Body of pancreas (tissue), 4 donors: Measurements from ENCODE around the gene ARHGAP29. TPM values are rescaled to one million over a fixed set of nuclear protein-coding genes. Genes with fewer than 3 reads are reported as not detected.

Source experiments
- ATAC-seq: fragments of 150-250 bp; one replicate; pipeline ENCODE4 v1.9.1; 2016
- DNase-seq, 4 donors: peaks; one replicate each; pipeline ENCODE4 v3.0.0-alpha.2; 2019
- H3K27ac ChIP-seq, 4 donors: fragments of 200-600 bp; sonication (generic); 1 replicate in 3 of 4; 2 replicates in 1 of 4; pipeline versions ENCODE4 v1.5.1 to v1.6.1; 2016 to 2019; ENCODE audit warnings: mild to moderate bottlenecking in 1 of 4, mixed read lengths in 1 of 4, moderate library complexity in 1 of 4
- H3K27me3 ChIP-seq, 2 donors: fragments of 200-600 bp; sonication (generic); one replicate each; pipeline ENCODE4 v1.6.0; 2016; ENCODE audit warnings: mild to moderate bottlenecking in 1 of 2
- H3K36me3 ChIP-seq, 2 donors: fragments of 200-600 bp; sonication (generic); replicated peaks in 1 of 2; 2 replicates each; pipeline ENCODE4 v1.5.1; 2016; ENCODE audit warnings: low read depth in 2 of 2; ENCODE audit not compliant: insufficient read depth in 1 of 2
- H3K4me1 ChIP-seq: fragments of 200-600 bp; sonication (generic); one replicate; pipeline ENCODE4 v1.6.0; 2016
- H3K4me3 ChIP-seq, 2 donors: fragments of 200-600 bp; sonication (generic); 1 replicate in 1 of 2; 2 replicates in 1 of 2; pipeline ENCODE4 v1.5.1; 2016 to 2019
- H3K9me3 ChIP-seq, 3 donors: fragments of 200-600 bp; sonication (generic); 1 replicate in 2 of 3; 2 replicates in 1 of 3; pipeline ENCODE4 v1.5.1; 2016
- CTCF ChIP-seq, 7 experiments: fragments of 450-650 bp in 4 of 7; fragments of 200-600 bp in 3 of 7; sonication (generic) in 3 of 7; IDR thresholded peaks; one replicate each; pipeline ENCODE4 v1.5.1; 2016 to 2019; ENCODE audit warnings: antibody characterized with exemption in 7 of 7
- POLR2A ChIP-seq, 3 donors: fragments of 450-650 bp; IDR thresholded peaks; one replicate each; pipeline ENCODE4 v1.6.1; 2016; ENCODE audit warnings: antibody characterized with exemption in 3 of 3, mild to moderate bottlenecking in 2 of 3
- WGBS, 2 donors: methylation state at CpG; one replicate each; pipeline ENCODE4 v1.1.5; 2017; 5-methylcytosine and 5-hydroxymethylcytosine counted together
- intact Hi-C: fragments of 100-400 bp; cut with DNase I; formaldehyde crosslinking; loops from one replicate; pipeline ENCODE4 v1.15.1; 2023
- total RNA-seq, 2 donors: library from RNA; depleted of rRNA; stranded (reverse); fragments of >200 nt; gene quantifications; one replicate each; pipeline ENCODE4 v1.1.0, GENCODE V29; 2016

Gene ARHGAP29
- total RNA-seq, 2 donors from 2014 or later, result 20.1 to 22.8 TPM

GRCh38 chr1:94244816-94245215 lies 7.4 kb upstream of the ARHGAP29 start:
- H3K27ac ChIP-seq, result no peak overlapping the region
- TF ChIP-seq POLR2A (IDR thresholded peaks at IDR 0.05) (no peak), CTCF (IDR thresholded peaks at IDR 0.05) (no peak)
- H3K9me3 ChIP-seq, result no peaks in the 10 kb centered on the region
- H3K27me3 ChIP-seq, result no peaks in the 10 kb centered on the region
- DNase-seq, result no peak
- intact Hi-C loops, result no loop called here
- H3K36me3 ChIP-seq, result no peaks in the 10 kb centered on the region
- peaks cover 7% of the 10 kb centered on the region for H3K4me1 ChIP-seq
- no peak for ATAC-seq
- H3K4me3 ChIP-seq, result no peak overlapping the region

GRCh38 chr1:94243665-94244064 lies 6.3 kb upstream of the ARHGAP29 start:
- 79 to 92% methylated on average over 2 of the region's 2 CpGs for WGBS, 2 donors
- TF ChIP-seq POLR2A (IDR thresholded peaks at IDR 0.05) (no peak), CTCF (IDR thresholded peaks at IDR 0.05) (no peak)
- intact Hi-C loops, result no loop called here
- Histone ChIP-seq H3K4me1 (peaks cover 7% of the 10 kb centered on the region), H3K27ac (no peak overlapping the region), H3K27me3 (no peaks in the 10 kb centered on the region), H3K9me3 (no peaks in the 10 kb centered on the region), H3K36me3 (no peaks in the 10 kb centered on the region), H3K4me3 (no peak overlapping the region)
- DNase-seq (no peak), ATAC-seq (no peak)

GRCh38 chr1:94240822-94241221 lies 3.4 kb upstream of the ARHGAP29 start:
- Histone ChIP-seq H3K4me3 (no peak overlapping the region), H3K9me3 (no peaks in the 10 kb centered on the region), H3K27ac (no peak overlapping the region), H3K4me1 (peaks cover 15% of the 10 kb centered on the region), H3K27me3 (no peaks in the 10 kb centered on the region), H3K36me3 (no peaks in the 10 kb centered on the region)
- DNase-seq (no peak), ATAC-seq (no peak)
- intact Hi-C loops, result no loop called here
- peak in 3 of 7 experiments; percentile 8 to 22 (median 17) for TF ChIP-seq CTCF (IDR thresholded peaks at IDR 0.05)
- no peak for TF ChIP-seq POLR2A (IDR thresholded peaks at IDR 0.05)

- TF ChIP-seq POLR2A (IDR thresholded peaks at IDR 0.05) (no peak), CTCF (IDR thresholded peaks at IDR 0.05) (no peak)
- Histone ChIP-seq H3K27me3 (no peaks in the 10 kb centered on the region), H3K4me1 (peaks cover 17% of the 10 kb centered on the region), H3K4me3 (no peak overlapping the region), H3K9me3 (no peaks in the 10 kb centered on the region), H3K36me3 (no peaks in the 10 kb centered on the region), H3K27ac (no peak overlapping the region)
- DNase-seq, result no peak
- ATAC-seq, result no peak
- intact Hi-C loops, result no loop called here
Observed at GRCh38 chr1:94239796-94240195, 2.4 kb upstream of the ARHGAP29 start.

- TF ChIP-seq POLR2A (IDR thresholded peaks at IDR 0.05) (no peak), CTCF (IDR thresholded peaks at IDR 0.05) (no peak)
- Histone ChIP-seq H3K27ac (no peak overlapping the region), H3K4me3 (no peak overlapping the region), H3K36me3 (no peaks in the 10 kb centered on the region), H3K9me3 (no peaks in the 10 kb centered on the region), H3K27me3 (no peaks in the 10 kb centered on the region), H3K4me1 (peaks cover 17% of the 10 kb centered on the region)
- 36 to 55% methylated on average over 3 of the region's 3 CpGs for WGBS, 2 donors
- DNase-seq (no peak), ATAC-seq (no peak)
- intact Hi-C loops, result no loop called here
Observed at GRCh38 chr1:94239051-94239450, 1.7 kb upstream of the ARHGAP29 start.
